Fibroblast of lung (primary cell): Measurements from ENCODE around the gene MAEA. TPM values are rescaled to one million over a fixed set of nuclear protein-coding genes. Genes with fewer than 3 reads are reported as not detected.

Experiments used
- DNase-seq, 2 donors: peaks; one replicate each; pipeline versions ENCODE4 v3.0.0 to v3.0.0-alpha.2; 2010; ENCODE audit warnings: low read depth in 2 of 2
- H2AFZ ChIP-seq: 2 replicates; pipeline ENCODE4 v1.5.1; 2012; ENCODE audit warnings: low read length, control low read depth, inconsistent platforms
- H3K27ac ChIP-seq: 2 replicates; pipeline ENCODE4 v1.5.1; 2011; ENCODE audit warnings: low read length, control low read depth; ENCODE audit not compliant: insufficient read depth
- H3K27me3 ChIP-seq: 2 replicates; pipeline ENCODE4 v1.5.1; 2011; ENCODE audit warnings: mild to moderate bottlenecking, low read length; ENCODE audit not compliant: control insufficient read depth, insufficient read depth
- H3K36me3 ChIP-seq: 2 replicates; pipeline ENCODE4 v1.5.1; 2011; ENCODE audit warnings: low read length; ENCODE audit not compliant: control insufficient read depth, insufficient read depth
- H3K4me1 ChIP-seq: 2 replicates; pipeline ENCODE4 v1.5.1; 2011; ENCODE audit warnings: low read length; ENCODE audit not compliant: control insufficient read depth, insufficient read depth; ENCODE audit errors: extremely low read depth
- H3K4me2 ChIP-seq: 2 replicates; pipeline ENCODE4 v1.5.1; 2011; ENCODE audit warnings: low read length, control low read depth; ENCODE audit not compliant: insufficient read depth; ENCODE audit errors: extremely low read depth
- H3K4me3 ChIP-seq, 4 experiments: fragments of 200-600 bp in 1 of 4; sonication (generic) in 1 of 4; replicated peaks in 1 of 4; 2 replicates each; pipeline ENCODE4 v1.5.1; 2011 to 2016; ENCODE audit warnings: low read length in 4 of 4, low read depth in 3 of 4, mild to moderate bottlenecking in 3 of 4, control low read depth in 2 of 4, inconsistent platforms in 1 of 4, mixed read lengths in 1 of 4; ENCODE audit not compliant: insufficient read depth in 1 of 4; ENCODE audit errors: control extremely low read depth in 1 of 4
- H3K79me2 ChIP-seq: 2 replicates; pipeline ENCODE4 v1.5.1; 2012; ENCODE audit warnings: mild to moderate bottlenecking, low read length, inconsistent platforms; ENCODE audit not compliant: control insufficient read depth, insufficient read depth
- H3K9ac ChIP-seq: 2 replicates; pipeline ENCODE4 v1.5.1; 2011; ENCODE audit warnings: mild to moderate bottlenecking, low read length, control low read depth; ENCODE audit not compliant: insufficient read depth
- H3K9me3 ChIP-seq: 2 replicates; pipeline ENCODE4 v1.5.1; 2012; ENCODE audit warnings: low read depth, low read length; ENCODE audit not compliant: control insufficient read depth, insufficient read depth
- H4K20me1 ChIP-seq: 2 replicates; pipeline ENCODE4 v1.5.1; 2011; ENCODE audit warnings: low read length; ENCODE audit not compliant: control insufficient read depth, insufficient read depth; ENCODE audit errors: extremely low read depth
- EZH2 ChIP-seq: IDR thresholded peaks from 2 replicates; pipeline ENCODE4 v1.5.1; 2012; ENCODE audit warnings: low read length, control low read depth, mild to moderate bottlenecking; ENCODE audit errors: missing control alignments
- polyA plus RNA-seq, 2 donors: library from polyadenylated mRNA; depleted of rRNA in 1 of 2; stranded (reverse) in 1 of 2; unstranded in 1 of 2; fragments of >200 nt; gene quantifications; 2 replicates each; pipeline ENCODE4 v1.2.1, GENCODE V29; 2011 to 2012; ENCODE audit warnings: missing spikeins in 1 of 2
- total RNA-seq: library from RNA; depleted of rRNA; stranded (reverse); fragments of >200 nt; gene quantifications from 2 replicates; pipeline ENCODE4 v1.2.1, GENCODE V29; 2014
- TF ChIP-seq, protein P1 (sequence below), 2 donors: IDR thresholded peaks in 1 of 2; conservative IDR thresholded peaks in 1 of 2; 1 replicate in 1 of 2; 2 replicates in 1 of 2; pipeline ENCODE4 v1.5.1; 2011 to 2012; ENCODE audit warnings: low read length in 2 of 2, control low read depth in 1 of 2, inconsistent platforms in 1 of 2, low read depth in 1 of 2, mild to moderate bottlenecking in 1 of 2

MAEA gene
- total and polyA plus RNA-seq, 2 donors (not counting 1 experiment from before 2014, with no cell fraction given), result 44.3 to 53.8 TPM

DNA sequence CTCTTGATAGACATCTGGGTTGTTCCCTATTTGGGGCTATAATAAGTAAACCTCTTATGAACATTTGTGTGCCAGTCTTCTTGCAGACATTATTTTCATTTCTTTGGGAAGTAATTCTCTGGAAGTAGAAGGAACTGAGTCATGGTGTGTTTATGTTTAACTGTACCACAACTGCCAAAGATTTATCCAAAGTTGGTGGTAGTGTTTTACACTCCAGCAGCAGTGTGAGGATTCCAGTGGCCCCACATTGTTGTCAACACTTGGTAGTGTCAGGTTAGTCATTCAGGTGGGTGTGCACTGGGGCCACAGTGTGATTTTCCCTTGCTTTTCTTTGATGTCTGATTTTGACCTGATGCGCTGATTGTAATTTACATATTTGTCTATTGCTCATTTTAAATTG, 52.3 kb downstream of the MAEA start:
- peaks cover 32% of the 10 kb centered on the region for H3K36me3 ChIP-seq
- no peaks in the 10 kb centered on the region for H3K4me1 ChIP-seq
- TF ChIP-seq, protein P1, sequence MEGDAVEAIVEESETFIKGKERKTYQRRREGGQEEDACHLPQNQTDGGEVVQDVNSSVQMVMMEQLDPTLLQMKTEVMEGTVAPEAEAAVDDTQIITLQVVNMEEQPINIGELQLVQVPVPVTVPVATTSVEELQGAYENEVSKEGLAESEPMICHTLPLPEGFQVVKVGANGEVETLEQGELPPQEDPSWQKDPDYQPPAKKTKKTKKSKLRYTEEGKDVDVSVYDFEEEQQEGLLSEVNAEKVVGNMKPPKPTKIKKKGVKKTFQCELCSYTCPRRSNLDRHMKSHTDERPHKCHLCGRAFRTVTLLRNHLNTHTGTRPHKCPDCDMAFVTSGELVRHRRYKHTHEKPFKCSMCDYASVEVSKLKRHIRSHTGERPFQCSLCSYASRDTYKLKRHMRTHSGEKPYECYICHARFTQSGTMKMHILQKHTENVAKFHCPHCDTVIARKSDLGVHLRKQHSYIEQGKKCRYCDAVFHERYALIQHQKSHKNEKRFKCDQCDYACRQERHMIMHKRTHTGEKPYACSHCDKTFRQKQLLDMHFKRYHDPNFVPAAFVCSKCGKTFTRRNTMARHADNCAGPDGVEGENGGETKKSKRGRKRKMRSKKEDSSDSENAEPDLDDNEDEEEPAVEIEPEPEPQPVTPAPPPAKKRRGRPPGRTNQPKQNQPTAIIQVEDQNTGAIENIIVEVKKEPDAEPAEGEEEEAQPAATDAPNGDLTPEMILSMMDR (conservative IDR thresholded peaks at IDR 0.05 in 1 of 2, IDR thresholded peaks at IDR 0.05 in 1 of 2; ENCODE audit: low read depth in 1 of 2, low read length in 2 of 2), result no peak
- TF ChIP-seq EZH2, result no peak
- H2AFZ ChIP-seq, result no peak overlapping the region
- H3K9me3 ChIP-seq, result no peaks in the 10 kb centered on the region
- no peaks in the 10 kb centered on the region for H3K27me3 ChIP-seq
- no peak overlapping the region for H3K27ac ChIP-seq
- H3K4me2 ChIP-seq, result no peak overlapping the region
- no peak overlapping the region for H3K4me3 ChIP-seq
- H3K79me2 ChIP-seq, result peaks cover 3% of the 10 kb centered on the region
- peak; percentile 32 to 42 for DNase-seq
- H3K9ac ChIP-seq, result no peak overlapping the region
- H4K20me1 ChIP-seq, result no peaks in the 10 kb centered on the region

DNA sequence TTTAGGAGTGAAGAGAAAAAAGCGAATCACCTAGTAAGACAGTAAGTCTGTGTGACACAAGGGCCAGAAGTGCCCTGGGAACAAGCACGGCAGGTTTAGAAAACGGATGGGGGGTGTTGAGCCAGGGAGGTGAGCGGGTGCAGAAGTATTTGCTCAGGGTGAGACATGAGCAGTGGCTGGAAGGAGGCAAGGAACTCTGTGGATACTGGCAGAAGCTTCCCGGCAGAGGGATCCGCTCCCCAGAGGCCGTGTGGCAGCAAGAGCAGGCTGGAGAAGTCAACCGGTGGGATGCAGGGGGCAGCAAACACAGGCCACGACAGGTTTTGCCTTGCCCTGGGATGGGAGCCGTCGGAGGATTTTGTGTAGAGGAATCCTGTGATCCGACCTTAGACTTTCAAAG, 55.0 kb downstream of the MAEA start:
- no peaks in the 10 kb centered on the region for H4K20me1 ChIP-seq
- no peak overlapping the region for H3K9ac ChIP-seq
- H2AFZ ChIP-seq, result no peak overlapping the region
- no peak overlapping the region for H3K4me2 ChIP-seq
- H3K4me3 ChIP-seq, result no peak overlapping the region
- H3K4me1 ChIP-seq, result peaks cover 5% of the 10 kb centered on the region
- H3K79me2 ChIP-seq, result peaks cover 8% of the 10 kb centered on the region
- no peaks in the 10 kb centered on the region for H3K27me3 ChIP-seq
- TF ChIP-seq, protein P1 (conservative IDR thresholded peaks at IDR 0.05 in 1 of 2, IDR thresholded peaks at IDR 0.05 in 1 of 2; ENCODE audit: low read depth in 1 of 2, low read length in 2 of 2), result no peak
- no peak for TF ChIP-seq EZH2
- no peak overlapping the region for H3K27ac ChIP-seq
- peaks cover 8% of the 10 kb centered on the region for H3K36me3 ChIP-seq
- H3K9me3 ChIP-seq, result no peaks in the 10 kb centered on the region
- DNase-seq, result no peak

DNA sequence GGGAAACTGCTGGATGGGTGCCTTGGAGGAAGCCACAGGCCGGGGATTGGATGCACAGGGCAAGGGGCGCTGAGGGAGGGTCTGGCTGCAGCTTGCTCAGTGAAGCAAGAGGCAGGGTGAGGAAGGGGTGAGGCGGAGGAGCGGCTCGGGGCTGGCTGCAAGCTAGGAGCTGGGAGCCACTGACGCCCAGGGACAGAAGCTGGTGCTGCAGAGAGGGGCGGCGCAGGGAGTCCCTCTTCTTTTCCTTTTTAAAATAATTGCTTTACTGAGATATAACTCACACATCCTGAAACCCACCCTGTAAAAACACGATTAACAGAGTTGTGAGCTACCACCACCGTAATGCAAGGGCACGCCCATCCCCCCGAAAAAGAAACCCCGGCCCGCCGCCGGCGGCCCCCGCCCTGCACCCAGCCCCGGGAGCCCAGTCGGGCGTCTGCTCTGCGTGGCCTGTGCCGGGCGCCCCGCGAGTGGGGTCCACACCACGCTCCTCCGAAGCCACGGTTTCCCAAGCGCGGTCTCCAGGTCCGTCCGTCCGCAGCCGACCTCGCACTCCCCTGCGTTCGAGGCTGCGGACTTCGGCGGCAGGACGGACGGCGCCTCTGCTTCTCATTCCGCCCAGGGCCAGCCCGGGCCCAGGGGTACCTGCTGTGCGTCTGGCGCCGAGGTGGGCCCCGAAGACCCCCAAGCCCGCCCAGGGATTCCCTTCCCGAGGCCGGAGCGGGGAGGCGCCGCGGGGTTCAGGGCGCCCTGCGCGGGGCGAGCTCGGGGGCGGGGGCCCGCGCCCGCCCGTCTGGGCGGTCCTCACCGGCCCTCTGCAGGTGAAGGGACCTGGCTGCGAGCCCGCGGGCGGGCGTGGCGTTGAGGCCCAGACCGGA, 56.5 kb downstream of the MAEA start:
- Histone ChIP-seq H3K4me3 (peak overlapping the region; percentile 72 to 85 (median 80)), H4K20me1 (no peaks in the 10 kb centered on the region), H3K4me2 (peak overlapping the region; percentile 96), H3K79me2 (peaks cover 8% of the 10 kb centered on the region), H3K27ac (peak overlapping the region; percentile 82), H3K4me1 (peaks cover 5% of the 10 kb centered on the region), H3K27me3 (no peaks in the 10 kb centered on the region), H3K9me3 (no peaks in the 10 kb centered on the region), H2AFZ (peak overlapping the region; percentile 59), H3K9ac (peak overlapping the region; percentile 83), H3K36me3 (peaks cover 5% of the 10 kb centered on the region)
- TF ChIP-seq, protein P1 (conservative IDR thresholded peaks at IDR 0.05 in 1 of 2, IDR thresholded peaks at IDR 0.05 in 1 of 2; ENCODE audit: low read depth in 1 of 2, low read length in 2 of 2), result peak in 1 of 2 donors; percentile 18
- no peak for TF ChIP-seq EZH2
- DNase-seq, result peak; percentile 39 to 54
